Left ventricle myocardium inferior (tissue), 1 donor: ENCODE data around the gene ARHGEF17. TPM values are rescaled to one million over a fixed set of nuclear protein-coding genes. Genes with fewer than 3 reads are reported as not detected.

Experiments used
- DNase-seq: peaks from one replicate; pipeline ENCODE4 v3.0.0-alpha.2; 2020
- H3K27ac ChIP-seq: fragments of 200-600 bp; replicated peaks from 2 replicates; pipeline ENCODE4 v1.8.0; 2021
- H3K27me3 ChIP-seq: fragments of 200-600 bp; 2 replicates; pipeline ENCODE4 v1.8.0; 2021; ENCODE audit warnings: low read depth
- H3K36me3 ChIP-seq: fragments of 200-600 bp; 2 replicates; pipeline ENCODE4 v1.8.0; 2021
- H3K4me1 ChIP-seq: fragments of 200-600 bp; 2 replicates; pipeline ENCODE4 v1.8.0; 2021
- H3K4me3 ChIP-seq: fragments of 200-600 bp; 2 replicates; pipeline ENCODE4 v1.8.0; 2021; ENCODE audit warnings: mild to moderate bottlenecking, moderate library complexity
- H3K9me3 ChIP-seq: fragments of 200-600 bp; replicated peaks from 2 replicates; pipeline ENCODE4 v1.8.0; 2021
- CTCF ChIP-seq: fragments of 200-600 bp; IDR thresholded peaks from 2 replicates; pipeline ENCODE4 v1.8.0; 2021; ENCODE audit warnings: antibody characterized with exemption, mild to moderate bottlenecking, borderline replicate concordance
- intact Hi-C: fragments of 100-400 bp; cut with micrococcal nuclease; formaldehyde crosslinking; loops from one replicate; pipeline ENCODE4 v1.11.0; 2022
- total RNA-seq: library from RNA; stranded (reverse); fragmentation: NEBNext Ultra II Directional; extraction: Animal tissue kit (Norgen Biotek cat#: 25700); gene quantifications from one replicate; pipeline ENCODE4 v1.2.1, GENCODE V29; 2021
- donor health status: DM: no; HTN: yes; CAD: no; lungs with severe emphysema.

Gene ARHGEF17
- total RNA-seq, 1 donor from 2014 or later, result 53.1 TPM

DNA sequence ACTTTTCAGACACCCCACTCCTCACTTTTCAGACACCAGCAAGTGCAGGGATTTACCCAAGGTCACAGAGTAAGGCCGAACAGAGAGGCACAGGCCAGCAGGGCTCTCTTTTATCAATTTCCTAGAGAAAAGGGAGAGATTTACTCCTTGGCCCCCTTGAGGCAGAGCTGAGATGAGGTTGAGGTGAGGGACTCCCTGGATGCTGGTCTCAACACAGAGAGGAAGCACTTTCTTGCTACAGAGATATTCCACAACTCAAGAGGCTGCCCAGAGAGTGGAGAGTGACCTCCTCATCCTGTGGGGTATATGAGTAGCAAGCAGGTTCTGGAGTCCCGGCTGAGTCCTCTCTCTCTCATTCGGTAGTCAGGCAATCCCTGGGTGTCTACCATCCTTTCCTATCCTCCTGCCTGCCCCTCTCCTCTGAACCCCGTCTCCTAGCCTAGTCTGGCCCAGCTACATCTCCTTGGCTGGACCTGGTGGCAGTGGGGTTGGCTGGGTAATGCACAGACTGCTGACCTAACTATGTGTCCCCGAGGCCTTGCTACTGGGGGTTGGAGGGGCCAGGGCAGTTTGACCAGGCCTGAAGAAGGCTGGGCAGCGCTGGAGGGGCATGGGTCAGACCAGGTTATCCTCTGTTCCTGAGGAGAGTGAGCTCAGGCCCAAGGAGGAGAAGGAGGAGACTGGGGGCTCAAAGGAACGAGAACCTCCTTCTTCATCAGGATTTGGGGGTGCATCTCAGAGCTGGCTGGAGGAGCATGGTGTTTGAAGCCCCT, 1.8 kb upstream of the ARHGEF17 start:
- peak overlapping the region; percentile 99 for H3K27ac ChIP-seq
- no peaks in the 10 kb centered on the region for H3K27me3 ChIP-seq
- DNase-seq, result no peak
- H3K36me3 ChIP-seq, result peaks cover 5% of the 10 kb centered on the region
- H3K4me1 ChIP-seq, result peaks cover 43% of the 10 kb centered on the region
- no peaks in the 10 kb centered on the region for H3K9me3 ChIP-seq
- H3K4me3 ChIP-seq, result no peak overlapping the region
- TF ChIP-seq CTCF, result no peak
- intact Hi-C loops, result loop anchor here (2.0 kb wide), 1 partner anchor 29 kb away; no protein-coding TSS in a partner anchor

- intact Hi-C loops, result loop anchor here (2.0 kb wide), 1 partner anchor 28 kb away; no protein-coding TSS in a partner anchor
- Histone ChIP-seq H3K36me3 (peaks cover 12% of the 10 kb centered on the region), H3K27ac (peak overlapping the region; percentile 99), H3K27me3 (no peaks in the 10 kb centered on the region), H3K4me3 (peak overlapping the region; percentile 88), H3K4me1 (peaks cover 50% of the 10 kb centered on the region), H3K9me3 (no peaks in the 10 kb centered on the region)
- no peak for DNase-seq
- TF ChIP-seq CTCF, result no peak
Observed at GRCh38 chr11:73306977-73307322, 1.1 kb upstream of the ARHGEF17 start.

GRCh38 chr11:73307323-73308002, 613 bp upstream of the ARHGEF17 start:
- Histone ChIP-seq H3K27me3 (no peaks in the 10 kb centered on the region), H3K27ac (peak overlapping the region; percentile 99), H3K4me3 (peak overlapping the region; percentile 88), H3K36me3 (peaks cover 12% of the 10 kb centered on the region), H3K9me3 (no peaks in the 10 kb centered on the region), H3K4me1 (peaks cover 55% of the 10 kb centered on the region)
- intact Hi-C loops, result loop anchor here (2.0 kb wide), 1 partner anchor 27 kb away; no protein-coding TSS in a partner anchor
- peak; percentile 98 for DNase-seq
- TF ChIP-seq CTCF, result peak; percentile 84

GRCh38 chr11:73308961-73309919, 1.2 kb downstream of the ARHGEF17 start:
- Histone ChIP-seq H3K27me3 (no peaks in the 10 kb centered on the region), H3K9me3 (no peaks in the 10 kb centered on the region), H3K36me3 (peaks cover 12% of the 10 kb centered on the region), H3K4me1 (peaks cover 73% of the 10 kb centered on the region), H3K27ac (peak overlapping the region; percentile 99), H3K4me3 (peak overlapping the region; percentile 88)
- TF ChIP-seq CTCF, result no peak
- intact Hi-C loops, result no loop called here
- peak; percentile 92 for DNase-seq

- Histone ChIP-seq H3K4me1 (peaks cover 81% of the 10 kb centered on the region), H3K9me3 (no peaks in the 10 kb centered on the region), H3K4me3 (peak overlapping the region; percentile 88), H3K27me3 (no peaks in the 10 kb centered on the region), H3K27ac (peak overlapping the region; percentile 99), H3K36me3 (peaks cover 12% of the 10 kb centered on the region)
- no peak for TF ChIP-seq CTCF
- DNase-seq, result no peak
- intact Hi-C loops, result no loop called here
Observed at GRCh38 chr11:73310076-73310475, 2.0 kb downstream of the ARHGEF17 start.
